HEK293T (cell line): ENCODE measurements around the gene AGAP1.

Experiments
- CTCF ChIA-PET: fragments of 350-600 bp; formaldehyde crosslinking; extraction: SDS; loops from one replicate; lab custom pipeline; 2021; ENCODE audit warnings: antibody characterized with exemption, inconsistent platforms; lab: Yijun Ruan, JAX
- POLR2A ChIA-PET: fragments of 350-600 bp; formaldehyde crosslinking; extraction: SDS; loops from one replicate; lab custom pipeline; 2020; ENCODE audit warnings: antibody characterized with exemption, inconsistent platforms; lab: Yijun Ruan, JAX
- DNase-seq: peaks from one replicate; pipeline ENCODE4 v3.0.0; 2012; ENCODE audit warnings: mixed read lengths; ENCODE audit errors: extremely low spot score
- ARNT ChIP-seq: fragments of 450-650 bp; IDR thresholded peaks from 2 replicates; pipeline ENCODE4 v1.6.1; 2017; ENCODE audit warnings: mild to moderate bottlenecking
- BHLHE40 ChIP-seq: fragments of 450-650 bp; IDR thresholded peaks from 2 replicates; pipeline ENCODE4 v1.6.1; 2016; ENCODE audit warnings: mild to moderate bottlenecking, moderate library complexity, borderline replicate concordance
- CTBP1 ChIP-seq: fragments of 450-650 bp; IDR thresholded peaks from 2 replicates; pipeline ENCODE4 v1.6.1; 2016; ENCODE audit warnings: borderline replicate concordance
- ELF4 ChIP-seq: fragments of 450-650 bp; IDR thresholded peaks from 2 replicates; pipeline ENCODE4 v1.6.1; 2017; ENCODE audit warnings: antibody characterized with exemption
- FOXA1 ChIP-seq: fragments of 450-650 bp; IDR thresholded peaks from 2 replicates; pipeline ENCODE4 v1.6.1; 2016; ENCODE audit warnings: mild to moderate bottlenecking
- FOXK2 ChIP-seq: fragments of 450-650 bp; IDR thresholded peaks from 2 replicates; pipeline ENCODE4 v1.6.1; 2016; ENCODE audit warnings: mild to moderate bottlenecking
- FOXM1 ChIP-seq: fragments of 450-650 bp; IDR thresholded peaks from 2 replicates; pipeline ENCODE4 v1.6.1; 2017; ENCODE audit warnings: mild to moderate bottlenecking, borderline replicate concordance
- HDGF ChIP-seq: fragments of 450-650 bp; IDR thresholded peaks from 2 replicates; pipeline ENCODE4 v1.6.1; 2017; ENCODE audit warnings: antibody characterized with exemption, borderline replicate concordance
- L3MBTL2 ChIP-seq: fragments of 450-650 bp; conservative IDR thresholded peaks from 2 replicates; pipeline ENCODE4 v1.6.1; 2016; ENCODE audit warnings: mild to moderate bottlenecking
- LEF1 ChIP-seq: fragments of 450-650 bp; IDR thresholded peaks from 2 replicates; pipeline ENCODE4 v1.6.1; 2017; ENCODE audit warnings: mild to moderate bottlenecking, borderline replicate concordance
- NFRKB ChIP-seq: fragments of 450-650 bp; IDR thresholded peaks from 2 replicates; pipeline ENCODE4 v1.6.1; 2016; ENCODE audit warnings: mild to moderate bottlenecking, moderate library complexity
- PKNOX1 ChIP-seq: fragments of 450-650 bp; IDR thresholded peaks from 2 replicates; pipeline ENCODE4 v1.6.1; 2016
- SP1 ChIP-seq: fragments of 450-650 bp; IDR thresholded peaks from 2 replicates; pipeline ENCODE4 v1.6.1; 2017
- SUZ12 ChIP-seq: fragments of 450-650 bp; IDR thresholded peaks from 2 replicates; pipeline ENCODE4 v1.6.1; 2016; ENCODE audit warnings: mild to moderate bottlenecking
- TARDBP ChIP-seq: fragments of 450-650 bp; IDR thresholded peaks from 2 replicates; pipeline ENCODE4 v1.6.1; 2016
- ZNF384 ChIP-seq: fragments of 450-650 bp; IDR thresholded peaks from 2 replicates; pipeline ENCODE4 v1.6.1; 2016

AGAP1 gene

GRCh38 chr2:236162031-236162845, 668.4 kb downstream of the AGAP1 start:
- ChIA-PET POLR2A (no interaction called here), CTCF (no interaction called here)
- TF ChIP-seq CTBP1 (no peak), ARNT (no peak), ZNF384 (no peak), BHLHE40 (no peak)
- DNase-seq: no peak

- no peak for TF ChIP-seq ELF4
- no peak for TF ChIP-seq FOXM1
- TF ChIP-seq SUZ12: no peak
- no peak for TF ChIP-seq PKNOX1
- TF ChIP-seq ZNF384: no peak
- TF ChIP-seq SP1: no peak
- TF ChIP-seq NFRKB: no peak
- no peak for TF ChIP-seq ARNT
- no peak for TF ChIP-seq L3MBTL2
- TF ChIP-seq FOXK2: no peak
- TF ChIP-seq TARDBP: no peak
- ChIA-PET POLR2A (no interaction called here), CTCF (no interaction called here)
- DNase-seq: no peak
These were observed 669.1 kb downstream of the AGAP1 start for GRCh38 chr2:236162882-236163470.

GRCh38 chr2:236163471-236164200, 669.8 kb downstream of the AGAP1 start:
- no peak for DNase-seq
- TF ChIP-seq ARNT (no peak), NFRKB (no peak), SUZ12 (no peak), ELF4 (no peak), TARDBP (no peak), PKNOX1 (no peak), LEF1 (no peak), FOXK2 (no peak), FOXA1 (no peak), ZNF384 (no peak)
- CTCF ChIA-PET: no interaction called here
- POLR2A ChIA-PET: no interaction called here

- no peak for DNase-seq
- TF ChIP-seq FOXM1 (no peak), ZNF384 (no peak), ARNT (no peak), HDGF (no peak), SUZ12 (no peak), FOXA1 (no peak)
- ChIA-PET POLR2A (no interaction called here), CTCF (no interaction called here)
These were observed 670.5 kb downstream of the AGAP1 start for GRCh38 chr2:236164201-236164924.

GRCh38 chr2:236164925-236165841, 671.3 kb downstream of the AGAP1 start:
- ChIA-PET CTCF (no interaction called here), POLR2A (no interaction called here)
- DNase-seq: no peak
- no peak for TF ChIP-seq SUZ12
- TF ChIP-seq ELF4: no peak
- no peak for TF ChIP-seq SP1
- no peak for TF ChIP-seq L3MBTL2
- TF ChIP-seq PKNOX1: no peak
- no peak for TF ChIP-seq ZNF384
- no peak for TF ChIP-seq ARNT
- no peak for TF ChIP-seq TARDBP
- TF ChIP-seq FOXM1: no peak
- TF ChIP-seq CTBP1: no peak
- TF ChIP-seq NFRKB: no peak
